ENCODE data around the gene CT47C1. TPM values are rescaled to one million over a fixed set of nuclear protein-coding genes. Genes with fewer than 3 reads are reported as not detected.

The CT47C1 gene
- total RNA-seq, 4 donors from 2014 or later: not detected

DNA sequence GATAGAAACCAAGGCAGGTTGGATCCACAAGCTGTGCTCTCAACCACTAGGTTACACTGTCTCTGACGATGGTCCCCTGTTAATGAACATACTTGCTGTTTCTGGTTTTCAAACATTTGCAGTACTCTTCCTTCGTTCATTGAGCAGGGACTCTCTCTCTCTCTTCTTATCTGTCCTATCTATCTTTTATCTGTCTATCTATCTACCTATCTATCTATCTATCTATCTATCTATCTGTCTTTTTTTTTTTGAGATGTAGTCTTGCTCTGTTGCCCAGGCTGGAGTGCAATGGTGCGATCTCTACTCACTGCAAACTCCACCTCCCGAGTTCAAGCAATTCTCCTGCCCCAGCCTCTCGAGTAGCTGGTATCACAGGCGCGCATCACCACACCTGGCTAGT, 9.4 kb upstream of the CT47C1 start:
- 73% methylated on average over 7 of the region's 7 CpGs for WGBS
- H3K27ac ChIP-seq (replicated peaks in 1 of 4): no peak overlapping the region
- peaks cover 0 to 4% (median 2%) of the 10 kb centered on the region in 4 donors for H3K4me1 ChIP-seq
- DNase-seq (ENCODE audit: extremely low spot score): no peak
- TF ChIP-seq POLR2AphosphoS5 (IDR thresholded peaks at IDR 0.05) (no peak), EP300 (IDR thresholded peaks at IDR 0.05) (no peak), POLR2A (IDR thresholded peaks at IDR 0.05; ENCODE audit: low read depth) (no peak)
- TF ChIP-seq, protein P1, sequence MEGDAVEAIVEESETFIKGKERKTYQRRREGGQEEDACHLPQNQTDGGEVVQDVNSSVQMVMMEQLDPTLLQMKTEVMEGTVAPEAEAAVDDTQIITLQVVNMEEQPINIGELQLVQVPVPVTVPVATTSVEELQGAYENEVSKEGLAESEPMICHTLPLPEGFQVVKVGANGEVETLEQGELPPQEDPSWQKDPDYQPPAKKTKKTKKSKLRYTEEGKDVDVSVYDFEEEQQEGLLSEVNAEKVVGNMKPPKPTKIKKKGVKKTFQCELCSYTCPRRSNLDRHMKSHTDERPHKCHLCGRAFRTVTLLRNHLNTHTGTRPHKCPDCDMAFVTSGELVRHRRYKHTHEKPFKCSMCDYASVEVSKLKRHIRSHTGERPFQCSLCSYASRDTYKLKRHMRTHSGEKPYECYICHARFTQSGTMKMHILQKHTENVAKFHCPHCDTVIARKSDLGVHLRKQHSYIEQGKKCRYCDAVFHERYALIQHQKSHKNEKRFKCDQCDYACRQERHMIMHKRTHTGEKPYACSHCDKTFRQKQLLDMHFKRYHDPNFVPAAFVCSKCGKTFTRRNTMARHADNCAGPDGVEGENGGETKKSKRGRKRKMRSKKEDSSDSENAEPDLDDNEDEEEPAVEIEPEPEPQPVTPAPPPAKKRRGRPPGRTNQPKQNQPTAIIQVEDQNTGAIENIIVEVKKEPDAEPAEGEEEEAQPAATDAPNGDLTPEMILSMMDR (IDR thresholded peaks at IDR 0.05): no peak
- no peaks in the 10 kb centered on the region for H3K9me3 ChIP-seq
- H3K27me3 ChIP-seq: no peaks in the 10 kb centered on the region
- H3K36me3 ChIP-seq: no peaks in the 10 kb centered on the region
- no peak overlapping the region for H3K4me3 ChIP-seq
- intact Hi-C loops (cut with DNase I): loop anchor here (10.0 kb wide), 1 partner anchor 59 kb away; no protein-coding TSS in a partner anchor

DNA sequence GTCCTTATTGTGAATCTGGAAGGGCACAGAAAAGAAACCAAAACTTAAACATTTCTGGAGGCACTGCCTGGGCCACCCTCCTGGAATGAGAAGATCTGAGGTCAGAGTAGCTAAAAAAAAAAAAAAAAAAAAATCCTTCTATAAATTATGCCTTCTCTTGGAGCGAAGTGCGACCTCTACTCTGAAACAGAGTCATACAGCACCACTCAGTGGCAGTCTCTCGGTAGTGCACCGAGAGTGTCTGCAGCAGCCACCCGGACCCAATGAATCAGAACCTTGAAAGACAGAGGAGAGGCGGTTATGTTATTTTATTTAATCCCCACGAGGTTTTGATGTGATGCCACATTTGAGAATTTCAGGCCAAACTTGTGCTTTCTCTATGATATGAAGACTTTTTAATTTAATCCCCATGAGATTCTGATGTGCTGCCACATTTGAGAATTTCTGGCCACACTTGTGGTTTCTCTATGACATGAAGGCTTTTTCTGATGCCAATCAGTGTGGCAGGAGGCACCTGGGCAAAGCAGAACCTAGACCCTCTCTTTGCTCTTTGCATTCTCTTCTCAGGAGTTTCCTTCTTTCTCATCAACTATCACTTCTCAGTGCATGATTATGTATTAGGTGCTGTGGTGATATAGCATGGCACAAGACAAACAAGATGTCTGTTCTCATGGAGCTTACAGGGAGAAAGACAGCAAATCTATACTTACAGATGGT, 5.6 kb upstream of the CT47C1 start:
- Histone ChIP-seq H3K27ac (replicated peaks in 1 of 4) (no peak overlapping the region), H3K27me3 (no peaks in the 10 kb centered on the region), H3K9me3 (no peaks in the 10 kb centered on the region), H3K4me3 (no peak overlapping the region), H3K36me3 (no peaks in the 10 kb centered on the region), H3K4me1 (peaks cover 0 to 4% (median 2%) of the 10 kb centered on the region in 4 donors)
- TF ChIP-seq EP300 (IDR thresholded peaks at IDR 0.05): no peak
- no peak for TF ChIP-seq POLR2AphosphoS5 (IDR thresholded peaks at IDR 0.05)
- TF ChIP-seq POLR2A (IDR thresholded peaks at IDR 0.05; ENCODE audit: low read depth): no peak
- TF ChIP-seq, protein P1 (IDR thresholded peaks at IDR 0.05): peak; percentile 60 to 63 (median 63)
- no peak for DNase-seq (ENCODE audit: extremely low spot score)
- WGBS: 3% methylated on average over 7 of the region's 7 CpGs
- intact Hi-C loops (cut with DNase I): loop anchor here (2.0 to 10.0 kb wide), 2 partner anchors 62 to 220 kb away; no protein-coding TSS in a partner anchor

DNA sequence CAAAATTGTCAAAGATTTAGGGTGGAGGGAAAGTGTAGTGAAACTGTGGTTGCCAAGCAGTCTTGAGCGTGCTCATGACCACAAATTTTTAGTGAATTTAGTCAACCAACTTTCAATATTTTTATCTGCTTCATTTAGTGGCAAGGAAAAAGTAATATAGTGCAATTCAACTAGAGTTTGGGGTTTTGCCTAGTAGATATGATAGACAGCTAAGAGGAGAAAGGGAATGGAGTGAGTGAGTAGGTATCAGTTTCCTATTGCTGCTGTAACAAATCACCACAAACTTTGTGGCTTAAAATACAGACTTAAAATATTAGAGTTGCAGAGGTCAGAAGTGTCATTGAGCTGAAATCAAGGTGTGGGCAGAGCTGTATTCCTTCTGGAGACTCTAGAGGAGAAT, 3.7 kb upstream of the CT47C1 start:
- no peaks in the 10 kb centered on the region for H3K27me3 ChIP-seq
- intact Hi-C loops (cut with DNase I): loop anchor here (10.0 kb wide), 1 partner anchor 64 kb away; no protein-coding TSS in a partner anchor

DNA sequence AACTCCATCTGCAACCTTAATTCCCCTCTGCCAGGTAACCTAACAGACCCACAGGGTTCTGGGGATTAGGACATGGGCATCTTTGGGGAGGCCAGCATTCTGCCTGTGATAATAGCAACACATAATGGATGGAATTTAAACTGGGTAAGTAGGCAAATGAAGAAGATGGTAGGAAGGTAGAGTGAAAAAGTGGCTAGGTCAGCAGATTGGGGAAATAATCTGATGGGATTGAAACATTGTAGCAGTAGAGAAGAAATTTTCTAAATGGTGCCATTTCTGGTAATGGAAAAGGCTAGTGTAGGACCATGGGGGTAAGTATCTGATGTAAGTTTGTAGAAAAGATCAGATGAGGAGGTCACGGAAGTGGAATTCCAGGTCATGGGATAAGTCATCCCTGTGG, 3.0 kb upstream of the CT47C1 start:
- Histone ChIP-seq H3K4me1 (peaks cover 0 to 4% (median 2%) of the 10 kb centered on the region in 4 donors), H3K27me3 (no peaks in the 10 kb centered on the region), H3K4me3 (no peak overlapping the region), H3K36me3 (no peaks in the 10 kb centered on the region), H3K9me3 (no peaks in the 10 kb centered on the region), H3K27ac (replicated peaks in 1 of 4) (no peak overlapping the region)
- intact Hi-C loops (cut with DNase I): loop anchor here (10.0 kb wide), 1 partner anchor 65 kb away; no protein-coding TSS in a partner anchor
- no peak for DNase-seq (ENCODE audit: extremely low spot score)
- WGBS: 79% methylated on average over 1 of the region's 1 CpG
- TF ChIP-seq, protein P1 (IDR thresholded peaks at IDR 0.05): no peak
- no peak for TF ChIP-seq EP300 (IDR thresholded peaks at IDR 0.05)
- no peak for TF ChIP-seq POLR2A (IDR thresholded peaks at IDR 0.05; ENCODE audit: low read depth)
- no peak for TF ChIP-seq POLR2AphosphoS5 (IDR thresholded peaks at IDR 0.05)

More for the DNA sequence above, 3.7 kb upstream of the CT47C1 start:
- DNase-seq (ENCODE audit: extremely low spot score): no peak
- Histone ChIP-seq H3K9me3 (no peaks in the 10 kb centered on the region), H3K27ac (replicated peaks in 1 of 4) (no peak overlapping the region), H3K36me3 (no peaks in the 10 kb centered on the region), H3K4me3 (no peak overlapping the region), H3K4me1 (peaks cover 0 to 4% (median 2%) of the 10 kb centered on the region in 4 donors)
- TF ChIP-seq EP300 (IDR thresholded peaks at IDR 0.05) (no peak), POLR2AphosphoS5 (IDR thresholded peaks at IDR 0.05) (no peak), POLR2A (IDR thresholded peaks at IDR 0.05; ENCODE audit: low read depth) (no peak)
- TF ChIP-seq, protein P1 (IDR thresholded peaks at IDR 0.05): no peak
- WGBS: 64% methylated on average over 1 of the region's 1 CpG
